ENCODE data around the gene CD80. TPM values are rescaled to one million over a fixed set of nuclear protein-coding genes. Genes with fewer than 3 reads are reported as not detected.
"Not testable (repeated sequence)": the region's sequence is repeated elsewhere in the genome, so short reads cannot be mapped to it uniquely, and the experiment has no call there.

The CD80 gene
- total RNA-seq (under 1 TPM in 1 of 2 experiments, not detected in 1; 0.16 TPM), polyA plus RNA-seq (not detected), total RNA-seq (0 to 0.07 (median 0) reads per million in 6 experiments)

- peak in 7 of 10 donors; percentile 12 to 41 (median 23) for DNase-seq
- H3K9me3 Mint-ChIP-seq: peaks cover 0 to 4% (median 0%) of the 10 kb centered on the region in 9 donors
- H3K27ac Mint-ChIP-seq: peak within 1 kb of the TSS in 3 of 10 donors; percentile 35 to 89 (median 50)
- peak within 1 kb of the TSS in 1 of 10 donors; percentile 19 for H3K4me3 Mint-ChIP-seq
- POLR2A ChIA-PET: no interaction called here
- ATAC-seq: peak; percentile 77 to 80
- peaks cover 0 to 11% (median 0%) of the 10 kb centered on the region in 5 donors for H3K27me3 Mint-ChIP-seq
- peaks cover 2 to 28% (median 4%) of the 10 kb centered on the region in 4 donors for H3K4me1 Mint-ChIP-seq
- H3K36me3 Mint-ChIP-seq: no peaks in the 10 kb centered on the region
Measured at GRCh38 chr3:119559441-119559963, at the start of gene CD80. TSS of gene CD80 (minus strand) at chr3:119559614. CDS start at chr3:119557728, 1,886 bp downstream.

- Mint-ChIP-seq H3K4me3 (no peak overlapping the region), H3K27me3 (peaks cover 9 to 37% (median 19%) of the 10 kb centered on the region in 5 donors), H3K27ac (no peak overlapping the region), H3K4me1 (no peaks in the 10 kb centered on the region), H3K9me3 (no peaks in the 10 kb centered on the region), H3K36me3 (no peaks in the 10 kb centered on the region)
- POLR2A ChIA-PET: no interaction called here
- ATAC-seq: no peak
- no peak for DNase-seq
Measured at GRCh38 chr3:119608405-119609000, 49.1 kb upstream of the CD80 start.

- Mint-ChIP-seq H3K4me3 (no peak overlapping the region), H3K36me3 (no peaks in the 10 kb centered on the region), H3K27ac (no peak overlapping the region), H3K4me1 (peaks cover 0 to 3% (median 0%) of the 10 kb centered on the region in 4 donors), H3K9me3 (no peaks in the 10 kb centered on the region), H3K27me3 (peaks cover 4 to 24% (median 10%) of the 10 kb centered on the region in 5 donors)
- no peak for DNase-seq
- POLR2A ChIA-PET: no interaction called here
- ATAC-seq: no peak
Measured at GRCh38 chr3:119604878-119605277, 45.5 kb upstream of the CD80 start.

GRCh38 chr3:119602676-119603075, 43.3 kb upstream of the CD80 start:
- no peak overlapping the region for H3K27ac Mint-ChIP-seq
- no peak overlapping the region for H3K4me3 Mint-ChIP-seq
- H3K27me3 Mint-ChIP-seq: peaks cover 2 to 9% (median 5%) of the 10 kb centered on the region in 5 donors
- no peaks in the 10 kb centered on the region for H3K36me3 Mint-ChIP-seq
- H3K4me1 Mint-ChIP-seq: peaks cover 0 to 3% (median under 1%) of the 10 kb centered on the region in 4 donors
- ATAC-seq (no peak), DNase-seq (no peak)
- POLR2A ChIA-PET: no interaction called here
- no peaks in the 10 kb centered on the region for H3K9me3 Mint-ChIP-seq

- no peak for ATAC-seq
- no peak for DNase-seq
- Mint-ChIP-seq H3K27me3 (peaks cover 0 to 1% (median 0%) of the 10 kb centered on the region in 5 donors), H3K36me3 (no peaks in the 10 kb centered on the region), H3K4me3 (no peak overlapping the region), H3K4me1 (peaks cover 0 to 3% (median under 1%) of the 10 kb centered on the region in 4 donors), H3K9me3 (no peaks in the 10 kb centered on the region), H3K27ac (no peak overlapping the region)
- POLR2A ChIA-PET: no interaction called here
Measured at GRCh38 chr3:119601154-119601553, 41.7 kb upstream of the CD80 start.

- Mint-ChIP-seq H3K27me3 (peaks cover 0 to 1% (median 0%) of the 10 kb centered on the region in 5 donors), H3K9me3 (no peaks in the 10 kb centered on the region), H3K27ac (no peak overlapping the region), H3K36me3 (no peaks in the 10 kb centered on the region), H3K4me1 (peaks cover 0 to 3% (median under 1%) of the 10 kb centered on the region in 4 donors), H3K4me3 (no peak overlapping the region)
- POLR2A ChIA-PET: no interaction called here
- no peak for DNase-seq
- peak in 1 of 2 donors; percentile 46 for ATAC-seq
Measured at GRCh38 chr3:119600732-119601131, 41.3 kb upstream of the CD80 start.

- H3K4me1 Mint-ChIP-seq: peaks cover 0 to 3% (median under 1%) of the 10 kb centered on the region in 4 donors
- no peaks in the 10 kb centered on the region for H3K9me3 Mint-ChIP-seq
- ATAC-seq (no peak), DNase-seq (no peak)
- H3K4me3 Mint-ChIP-seq: no peak overlapping the region
- POLR2A ChIA-PET: no interaction called here
- H3K27me3 Mint-ChIP-seq: peaks cover 0 to 1% (median 0%) of the 10 kb centered on the region in 5 donors
- H3K36me3 Mint-ChIP-seq: no peaks in the 10 kb centered on the region
- H3K27ac Mint-ChIP-seq: no peak overlapping the region
Measured at GRCh38 chr3:119599558-119600174, 40.3 kb upstream of the CD80 start.

- no peak overlapping the region for H3K4me3 Mint-ChIP-seq
- no peaks in the 10 kb centered on the region for H3K36me3 Mint-ChIP-seq
- no peak overlapping the region for H3K27ac Mint-ChIP-seq
- H3K9me3 Mint-ChIP-seq: no peaks in the 10 kb centered on the region
- peaks cover 0 to 3% (median under 1%) of the 10 kb centered on the region in 4 donors for H3K4me1 Mint-ChIP-seq
- peaks cover 0 to 4% (median 1%) of the 10 kb centered on the region in 5 donors for H3K27me3 Mint-ChIP-seq
- POLR2A ChIA-PET: no interaction called here
- DNase-seq (no peak), ATAC-seq (no peak)
Measured at GRCh38 chr3:119598410-119599098, 39.1 kb upstream of the CD80 start.

- POLR2A ChIA-PET: no interaction called here
- Mint-ChIP-seq H3K4me3 (no peak within 1 kb of the TSS), H3K4me1 (peaks cover 0 to 3% (median under 1%) of the 10 kb centered on the region in 4 donors), H3K36me3 (no peaks in the 10 kb centered on the region), H3K27ac (no peak within 1 kb of the TSS), H3K27me3 (peaks cover 0 to 4% (median 0%) of the 10 kb centered on the region in 5 donors), H3K9me3 (no peaks in the 10 kb centered on the region)
- DNase-seq (no peak), ATAC-seq (no peak)
Measured at GRCh38 chr3:119597548-119598288, 38.3 kb upstream of the CD80 start, which contains the start of gene PLA1A. TSS of gene PLA1A (plus strand) at chr3:119597885. CDS start at chr3:119597914, 29 bp downstream.

GRCh38 chr3:119596398-119596797, 37.0 kb upstream of the CD80 start:
- no peak for DNase-seq
- ATAC-seq: no peak
- Mint-ChIP-seq H3K4me1 (peaks cover 0 to 3% (median under 1%) of the 10 kb centered on the region in 4 donors), H3K27ac (no peak overlapping the region), H3K36me3 (no peaks in the 10 kb centered on the region), H3K27me3 (peaks cover 0 to 4% (median 0%) of the 10 kb centered on the region in 5 donors), H3K4me3 (no peak overlapping the region), H3K9me3 (peaks cover 0 to under 1% (median 0%) of the 10 kb centered on the region in 9 donors)
- POLR2A ChIA-PET: no interaction called here

- Mint-ChIP-seq H3K4me1 (peaks cover 0 to 1% (median 0%) of the 10 kb centered on the region in 4 donors), H3K27me3 (peaks cover 0 to 4% (median under 1%) of the 10 kb centered on the region in 5 donors), H3K27ac (no peak overlapping the region), H3K4me3 (no peak overlapping the region), H3K36me3 (no peaks in the 10 kb centered on the region), H3K9me3 (peaks cover 0 to 6% (median 0%) of the 10 kb centered on the region in 9 donors)
- ATAC-seq (no peak), DNase-seq (no peak)
- POLR2A ChIA-PET: no interaction called here
Measured at GRCh38 chr3:119595639-119596334, 36.4 kb upstream of the CD80 start.

- H3K9me3 Mint-ChIP-seq, POLR2A ChIA-PET, ATAC-seq, H3K36me3 Mint-ChIP-seq, DNase-seq, H3K27me3 Mint-ChIP-seq, H3K4me3 Mint-ChIP-seq, H3K4me1 Mint-ChIP-seq: not testable (repeated sequence)
- peak overlapping the region in 1 of 10 donors; percentile 72 for H3K27ac Mint-ChIP-seq
Measured at GRCh38 chr3:119594929-119595328, 35.5 kb upstream of the CD80 start.
